GM12872 (cell line): ENCODE measurements around the gene EML2.

Experiments
- TF ChIP-seq, protein P1 (sequence below): IDR thresholded peaks from 3 replicates; pipeline ENCODE4 v1.5.1; 2011; ENCODE audit warnings: low read depth, mild to moderate bottlenecking, low read length, moderate library complexity; ENCODE audit not compliant: insufficient read depth

The EML2 gene

DNA sequence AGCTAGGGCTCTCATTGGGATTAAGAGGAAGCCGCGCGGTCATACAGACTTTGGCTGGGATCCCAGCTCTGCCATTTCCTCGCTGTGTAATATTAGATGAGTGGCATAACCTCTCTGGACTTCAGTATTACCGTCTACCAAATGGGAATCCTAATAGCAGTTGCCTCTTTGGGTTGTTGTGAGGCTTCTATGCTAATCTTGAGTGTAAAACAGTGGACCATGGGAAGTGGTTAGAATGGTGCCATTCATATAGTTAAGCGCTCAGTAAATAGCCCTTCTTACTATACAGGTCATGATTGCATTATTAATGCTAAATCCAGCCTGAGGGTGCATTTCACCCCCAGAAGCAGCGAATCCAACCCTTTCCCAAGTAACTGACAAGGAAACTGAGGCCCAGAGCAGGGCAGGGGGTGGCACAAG is 54.0 kb downstream of the EML2 start:
- TF ChIP-seq, protein P1, sequence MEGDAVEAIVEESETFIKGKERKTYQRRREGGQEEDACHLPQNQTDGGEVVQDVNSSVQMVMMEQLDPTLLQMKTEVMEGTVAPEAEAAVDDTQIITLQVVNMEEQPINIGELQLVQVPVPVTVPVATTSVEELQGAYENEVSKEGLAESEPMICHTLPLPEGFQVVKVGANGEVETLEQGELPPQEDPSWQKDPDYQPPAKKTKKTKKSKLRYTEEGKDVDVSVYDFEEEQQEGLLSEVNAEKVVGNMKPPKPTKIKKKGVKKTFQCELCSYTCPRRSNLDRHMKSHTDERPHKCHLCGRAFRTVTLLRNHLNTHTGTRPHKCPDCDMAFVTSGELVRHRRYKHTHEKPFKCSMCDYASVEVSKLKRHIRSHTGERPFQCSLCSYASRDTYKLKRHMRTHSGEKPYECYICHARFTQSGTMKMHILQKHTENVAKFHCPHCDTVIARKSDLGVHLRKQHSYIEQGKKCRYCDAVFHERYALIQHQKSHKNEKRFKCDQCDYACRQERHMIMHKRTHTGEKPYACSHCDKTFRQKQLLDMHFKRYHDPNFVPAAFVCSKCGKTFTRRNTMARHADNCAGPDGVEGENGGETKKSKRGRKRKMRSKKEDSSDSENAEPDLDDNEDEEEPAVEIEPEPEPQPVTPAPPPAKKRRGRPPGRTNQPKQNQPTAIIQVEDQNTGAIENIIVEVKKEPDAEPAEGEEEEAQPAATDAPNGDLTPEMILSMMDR: no peak

DNA sequence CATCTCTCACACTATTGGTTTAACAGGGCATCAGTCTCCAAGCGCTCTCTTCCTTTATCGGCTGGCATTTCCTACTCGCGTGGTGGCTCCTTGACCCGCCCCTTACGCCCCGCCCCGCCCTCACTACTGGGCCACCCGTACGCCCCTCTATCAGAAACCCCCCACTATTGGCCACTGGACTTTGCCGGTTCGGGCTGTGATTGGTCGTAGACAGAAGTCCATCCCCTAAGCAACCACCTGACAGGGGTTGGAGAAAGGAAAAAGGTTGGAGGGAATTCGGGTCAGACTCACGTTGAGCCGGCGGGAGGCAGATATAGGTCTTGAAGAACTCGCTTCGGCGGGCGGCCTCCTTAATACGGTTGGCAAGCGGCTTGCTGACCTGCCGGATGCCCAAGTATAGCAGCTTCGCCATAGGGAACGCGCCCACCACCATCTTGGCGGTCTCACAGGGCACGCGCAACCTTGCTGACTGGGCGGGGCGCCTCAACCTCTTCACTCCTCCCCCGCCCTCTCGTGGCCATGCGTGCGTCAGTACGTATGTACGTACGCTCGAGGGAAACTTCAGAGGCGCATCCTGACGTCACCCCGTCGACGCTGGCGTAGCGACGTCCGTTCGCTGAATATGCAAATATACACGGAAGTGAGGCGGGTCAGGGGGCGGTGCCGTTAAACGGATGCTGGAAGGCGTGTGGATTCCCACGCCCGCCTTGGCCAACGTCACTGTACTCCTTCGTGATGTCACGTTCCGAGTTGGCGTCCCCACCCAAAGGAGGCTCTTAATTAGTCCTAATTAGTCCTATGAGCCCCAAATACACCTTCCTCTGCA is 54.7 kb downstream of the EML2 start, which contains the start of gene OPA3:
TSS of gene OPA3 (minus strand) at position 471 of the 826 bp plus-strand sequence. CDS start at position 433, 38 bp downstream.
- TF ChIP-seq, protein P1: no peak

DNA sequence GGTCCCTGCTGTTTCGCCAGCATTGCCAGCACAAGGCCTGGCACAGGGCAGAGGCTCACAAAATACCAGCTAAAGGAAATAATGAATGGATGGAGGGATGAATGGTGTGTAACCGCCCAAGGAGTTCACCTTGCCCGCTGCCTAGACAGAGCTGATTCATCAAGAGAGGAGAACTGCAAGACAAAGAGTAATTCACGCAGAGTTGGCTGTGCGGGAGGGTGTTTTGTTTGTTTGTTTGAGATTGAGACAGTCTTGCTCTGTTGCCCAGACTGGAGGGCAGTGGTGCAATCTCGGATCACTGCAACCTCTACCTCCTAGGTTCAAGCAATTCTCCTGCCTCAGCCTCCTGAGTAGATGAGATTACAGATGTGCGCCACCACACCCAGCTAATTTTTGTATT is 57.6 kb downstream of the EML2 start:
- TF ChIP-seq, protein P1: no peak

DNA sequence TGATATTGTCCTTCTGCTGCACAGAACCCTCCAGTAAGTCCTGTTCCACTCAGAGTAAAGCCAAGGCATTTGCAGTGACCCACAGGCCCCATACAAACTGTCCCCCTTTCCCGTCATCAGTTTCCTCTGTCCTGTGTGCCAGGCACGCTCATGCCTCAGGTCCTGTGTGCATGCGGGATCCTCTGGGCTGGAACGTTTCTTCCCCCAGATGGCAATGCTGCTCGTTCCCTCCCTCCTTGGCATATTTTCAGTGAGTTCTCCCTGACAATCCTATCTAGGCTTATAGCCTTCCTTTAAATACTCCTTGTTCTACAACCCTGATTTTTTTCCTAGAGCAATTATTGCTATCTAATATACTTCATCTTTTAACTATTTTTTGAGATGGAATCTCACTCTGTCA is 60.3 kb downstream of the EML2 start:
- TF ChIP-seq, protein P1: no peak

DNA sequence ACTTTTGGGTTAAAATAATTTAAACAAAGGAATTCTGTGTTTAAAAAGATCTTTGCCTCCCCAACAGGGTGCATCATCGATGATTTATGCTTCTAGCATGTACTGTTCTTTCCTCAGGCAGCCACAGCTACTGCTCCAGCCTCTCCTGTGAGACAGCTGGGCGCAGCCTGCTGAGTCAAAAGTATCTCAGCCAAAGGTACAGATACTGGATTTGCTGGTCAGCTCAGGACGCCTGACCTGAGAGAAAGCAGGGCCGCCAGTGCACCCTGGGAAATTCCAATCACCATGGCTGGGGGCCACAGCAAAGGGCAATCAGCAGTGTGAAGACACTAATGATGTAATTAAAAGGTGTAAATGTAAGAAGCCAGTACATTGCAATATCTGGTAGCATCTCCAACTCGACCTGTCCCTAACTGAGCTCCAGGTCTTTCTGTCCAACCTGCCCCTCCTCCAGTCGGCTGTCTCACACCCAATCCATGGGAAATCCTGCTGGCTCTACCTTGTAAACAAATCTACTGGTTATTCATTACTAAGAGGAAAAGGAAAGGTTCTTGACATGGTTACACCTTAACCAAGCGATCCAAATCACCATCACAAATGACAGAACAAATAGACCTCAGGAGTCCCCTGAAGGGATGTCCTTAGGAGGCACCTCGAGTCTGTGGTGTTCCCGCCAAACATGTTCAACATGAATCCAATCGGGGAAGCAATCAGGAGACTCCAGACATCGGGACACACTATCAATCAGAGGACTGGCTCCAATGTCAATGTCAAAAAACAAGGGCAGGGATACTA is 61.9 kb downstream of the EML2 start:
- TF ChIP-seq, protein P1: no peak

DNA sequence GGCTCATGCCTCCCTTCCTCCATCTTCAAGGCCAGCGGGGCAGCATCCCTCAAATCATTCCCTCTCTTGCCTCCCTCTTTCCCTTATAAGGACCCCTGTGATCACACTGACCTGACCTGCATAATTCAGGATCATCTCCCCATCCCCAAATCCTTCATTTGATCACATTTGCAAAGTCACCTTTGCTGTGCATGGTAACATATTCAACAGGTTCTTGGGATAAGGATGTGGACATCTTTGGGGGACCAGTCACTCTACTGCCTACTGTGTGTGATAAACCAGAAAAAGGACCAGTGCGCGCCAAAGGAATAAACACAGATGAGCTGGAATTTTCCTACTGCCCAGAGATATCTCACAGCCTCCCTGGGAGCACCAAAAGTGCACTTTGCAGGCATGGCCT is 62.5 kb downstream of the EML2 start:
- TF ChIP-seq, protein P1: no peak

DNA sequence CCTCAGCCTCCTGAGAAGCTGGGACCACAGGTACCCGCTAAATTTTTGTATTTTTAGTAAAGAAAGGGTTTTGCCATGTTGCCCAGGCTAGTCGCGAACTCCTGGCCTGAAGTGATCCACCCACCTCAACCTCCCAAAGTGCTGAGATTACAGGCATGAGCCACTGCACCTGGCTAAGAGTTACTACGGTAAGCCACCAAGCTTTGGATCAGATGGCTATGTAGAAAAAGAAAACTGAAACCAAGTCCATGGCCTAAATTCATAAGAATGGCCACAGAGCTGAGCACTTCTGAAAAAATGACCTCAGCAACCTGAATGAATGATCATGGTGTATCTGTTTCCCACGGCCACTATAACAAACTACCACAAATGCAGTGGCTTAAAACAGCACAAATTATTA is 64.0 kb downstream of the EML2 start:
- TF ChIP-seq, protein P1: no peak
